H1 (cell line): ENCODE data around the gene NFATC1. TPM values are rescaled to one million over a fixed set of nuclear protein-coding genes. Genes with fewer than 3 reads are reported as not detected.

Experiments
- CTCF ChIA-PET: fragments of 300-600 bp; sonication (Branson Sonifier 250); formaldehyde crosslinking; loops from one replicate; lab custom pipeline; 2021; ENCODE audit not compliant: partially characterized antibody; lab: Charles Lee
- POLR2A ChIA-PET: fragments of 300-600 bp; sonication (Branson Sonifier 250); formaldehyde crosslinking; loops from one replicate; lab custom pipeline; 2021; ENCODE audit warnings: inconsistent platforms; ENCODE audit not compliant: partially characterized antibody; lab: Charles Lee
- DNase-seq, 2 experiments: peaks; one replicate each; pipeline versions ENCODE4 v3.0.0 to v3.0.0-alpha.2; 2010 to 2022; ENCODE audit warnings: low spot score in 2 of 2, low read depth in 1 of 2, mixed read lengths in 1 of 2
- FAIRE-seq: peaks from 2 replicates; lab custom pipeline; 2011; peaks lifted over from hg19 to GRCh38; lab: Jason Lieb, UNC
- H2AFZ ChIP-seq: 2 replicates; pipeline ENCODE4 v1.8.1; 2012; ENCODE audit warnings: low read length, inconsistent platforms
- H2AK5ac ChIP-seq: 2 replicates; pipeline ENCODE4 v1.6.1; 2013; ENCODE audit warnings: low read depth, low read length
- H2BK120ac ChIP-seq: replicated peaks from 2 replicates; pipeline ENCODE3; 2013; ENCODE audit warnings: low read depth, low read length, inconsistent platforms
- H2BK12ac ChIP-seq: 2 replicates; pipeline ENCODE4 v1.6.1; 2013; ENCODE audit warnings: low read depth, low read length
- H2BK15ac ChIP-seq: 2 replicates; pipeline ENCODE4 v1.6.1; 2013; ENCODE audit warnings: low read length
- H2BK20ac ChIP-seq: 2 replicates; pipeline ENCODE4 v1.6.1; 2013; ENCODE audit warnings: low read length
- H2BK5ac ChIP-seq: 2 replicates; pipeline ENCODE4 v1.6.1; 2013; ENCODE audit warnings: low read depth, low read length
- H3K14ac ChIP-seq: 2 replicates; pipeline ENCODE4 v1.6.1; 2013; ENCODE audit warnings: inconsistent platforms; ENCODE audit not compliant: insufficient read length
- H3K18ac ChIP-seq: 2 replicates; pipeline ENCODE4 v1.6.1; 2013; ENCODE audit warnings: low read length; ENCODE audit errors: extremely low read depth
- H3K23ac ChIP-seq: 2 replicates; pipeline ENCODE4 v1.6.1; 2013; ENCODE audit warnings: inconsistent platforms; ENCODE audit not compliant: insufficient read length
- H3K23me2 ChIP-seq: 2 replicates; pipeline ENCODE4 v1.6.1; 2013; ENCODE audit warnings: low read depth, low read length
- H3K27ac ChIP-seq: 2 replicates; pipeline ENCODE4 v1.6.1; 2011; ENCODE audit warnings: low read depth, low read length, inconsistent platforms
- H3K27me3 ChIP-seq, 4 experiments: replicated peaks in 1 of 4; 1 replicate in 1 of 4; 2 replicates in 3 of 4; pipeline versions ENCODE4 v1.6.1 to v1.8.1; 2011 to 2013; ENCODE audit warnings: low read length in 3 of 4, mild to moderate bottlenecking in 3 of 4, inconsistent platforms in 2 of 4, mixed read lengths in 2 of 4, moderate library complexity in 1 of 4; ENCODE audit not compliant: control insufficient read depth in 3 of 4, insufficient read depth in 3 of 4; ENCODE audit errors: extremely low read depth in 1 of 4
- H3K36me3 ChIP-seq, 4 experiments: 2 replicates each; pipeline versions ENCODE4 v1.6.1 to v1.8.1; 2011 to 2013; ENCODE audit warnings: mild to moderate bottlenecking in 4 of 4, low read length in 3 of 4, moderate library complexity in 2 of 4, control low read depth in 1 of 4, inconsistent platforms in 1 of 4; ENCODE audit not compliant: insufficient read depth in 4 of 4, control insufficient read depth in 2 of 4
- H3K4ac ChIP-seq: replicated peaks from 2 replicates; pipeline ENCODE3; 2013; ENCODE audit warnings: low read length, low read depth, mixed read lengths, inconsistent platforms; ENCODE audit not compliant: insufficient read length
- H3K4me1 ChIP-seq, 4 experiments: replicated peaks in 1 of 4; 1 replicate in 1 of 4; 2 replicates in 3 of 4; pipeline versions ENCODE4 v1.6.1 to v1.8.1; 2011 to 2013; ENCODE audit warnings: low read length in 3 of 4, inconsistent platforms in 2 of 4, mixed read lengths in 1 of 4; ENCODE audit not compliant: insufficient read depth in 4 of 4, control insufficient read depth in 3 of 4
- H3K4me2 ChIP-seq, 2 experiments: 2 replicates each; pipeline versions ENCODE4 v1.6.1 to v1.8.1; 2011 to 2013; ENCODE audit warnings: low read depth in 2 of 2, low read length in 2 of 2, control low read depth in 1 of 2, inconsistent platforms in 1 of 2, mild to moderate bottlenecking in 1 of 2; ENCODE audit not compliant: insufficient read depth in 1 of 2
- H3K4me3 ChIP-seq, 4 experiments: fragments of 200-600, 300-600 bp in 1 of 4; sonication (generic), shearing (Covaris generic), sonication (Bioruptor Twin) in 1 of 4; 2 replicates each; pipeline versions ENCODE4 v1.5.1 to v1.8.1; 2011 to 2016; ENCODE audit warnings: low read length in 4 of 4, low read depth in 3 of 4, control low read depth in 2 of 4, inconsistent platforms in 2 of 4, mild to moderate bottlenecking in 2 of 4, mixed read lengths in 1 of 4, moderate library complexity in 1 of 4; ENCODE audit not compliant: insufficient read depth in 2 of 4; ENCODE audit errors: extremely low read depth in 1 of 4
- H3K56ac ChIP-seq: replicated peaks from 2 replicates; pipeline ENCODE3; 2013; ENCODE audit warnings: low read depth, mild to moderate bottlenecking, mixed read lengths, low read length, inconsistent platforms; ENCODE audit not compliant: insufficient read length
- H3K79me1 ChIP-seq: 2 replicates; pipeline ENCODE4 v1.6.1; 2013; ENCODE audit warnings: low read depth, low read length, control low read depth
- H3K79me2 ChIP-seq, 2 experiments: 2 replicates each; pipeline versions ENCODE4 v1.6.1 to v1.8.1; 2012 to 2013; ENCODE audit warnings: low read length in 2 of 2, mild to moderate bottlenecking in 2 of 2, inconsistent platforms in 1 of 2; ENCODE audit not compliant: insufficient read depth in 2 of 2, control insufficient read depth in 1 of 2
- H3K9ac ChIP-seq, 4 experiments: replicated peaks in 1 of 4; 1 replicate in 1 of 4; 2 replicates in 3 of 4; pipeline versions ENCODE4 v1.6.1 to v1.8.1; 2011 to 2013; ENCODE audit warnings: low read depth in 3 of 4, low read length in 3 of 4, control low read depth in 2 of 4, mild to moderate bottlenecking in 2 of 4, moderate library complexity in 2 of 4, inconsistent platforms in 1 of 4; ENCODE audit errors: extremely low read depth in 1 of 4
- H3K9me3 ChIP-seq, 2 experiments: 2 replicates each; pipeline versions ENCODE4 v1.6.1 to v1.8.1; 2012 to 2013; ENCODE audit warnings: mild to moderate bottlenecking in 2 of 2, moderate library complexity in 2 of 2, control low read depth in 1 of 2, inconsistent platforms in 1 of 2, low read depth in 1 of 2, low read length in 1 of 2, mixed read lengths in 1 of 2; ENCODE audit not compliant: insufficient read depth in 2 of 2
- H4K20me1 ChIP-seq, 2 experiments: replicated peaks in 1 of 2; 2 replicates each; pipeline versions ENCODE3 to v1.8.1; 2011 to 2013; ENCODE audit warnings: inconsistent platforms in 2 of 2, low read length in 2 of 2, mild to moderate bottlenecking in 1 of 2; ENCODE audit not compliant: insufficient read depth in 2 of 2, control insufficient read depth in 1 of 2
- H4K5ac ChIP-seq: 2 replicates; pipeline ENCODE4 v1.6.1; 2013; ENCODE audit warnings: low read length, low read depth, mixed read lengths, inconsistent platforms; ENCODE audit not compliant: insufficient read length
- H4K8ac ChIP-seq: 2 replicates; pipeline ENCODE4 v1.8.0; 2013; ENCODE audit warnings: mild to moderate bottlenecking, moderate library complexity, low read length, inconsistent platforms; ENCODE audit not compliant: insufficient read depth; ENCODE audit errors: extremely low read depth
- H4K91ac ChIP-seq: replicated peaks from 2 replicates; pipeline ENCODE3; 2013; ENCODE audit warnings: low read length, mixed read lengths, inconsistent platforms; ENCODE audit not compliant: insufficient read length
- ASH2L ChIP-seq: fragments of 200-600, 300-600 bp; sonication (generic); IDR thresholded peaks from one replicate; pipeline ENCODE4 v1.7.1; 2017; ENCODE audit warnings: low read length
- E2F6 ChIP-seq: IDR thresholded peaks from 2 replicates; pipeline ENCODE4 v1.6.1; 2012; ENCODE audit warnings: inconsistent platforms
- EZH2 ChIP-seq: fragments of 200-600 bp; sonication (generic); IDR thresholded peaks from 2 replicates; pipeline ENCODE4 v1.7.1; 2012; ENCODE audit warnings: low read depth, mild to moderate bottlenecking, moderate library complexity, low read length, inconsistent platforms; ENCODE audit not compliant: severe bottlenecking
- FOSL1 ChIP-seq: IDR thresholded peaks from 2 replicates; pipeline ENCODE4 v1.6.1; 2011; ENCODE audit warnings: mild to moderate bottlenecking, low read depth, low read length, moderate library complexity; ENCODE audit not compliant: insufficient read depth
- GABPA ChIP-seq: IDR thresholded peaks from 2 replicates; pipeline ENCODE4 v1.6.1; 2011; ENCODE audit warnings: mild to moderate bottlenecking, low read length, moderate library complexity, borderline replicate concordance; ENCODE audit not compliant: insufficient read depth
- POLR2A ChIP-seq, 2 experiments: IDR thresholded peaks; 1 replicate in 1 of 2; 2 replicates in 1 of 2; pipeline ENCODE4 v1.6.1; 2011; ENCODE audit warnings: low read depth in 2 of 2, low read length in 2 of 2, mild to moderate bottlenecking in 2 of 2; ENCODE audit errors: control extremely low read depth in 1 of 2
- RBBP5 ChIP-seq: IDR thresholded peaks from 2 replicates; pipeline ENCODE4 v1.7.1; 2012; ENCODE audit warnings: low read depth, mild to moderate bottlenecking, inconsistent platforms, low read length, moderate library complexity, borderline replicate concordance
- RFX5 ChIP-seq: IDR thresholded peaks from 2 replicates; pipeline ENCODE4 v1.6.1; 2011; ENCODE audit warnings: low read depth, low read length, improper control_type of control experiment, borderline replicate concordance
- RNF2 ChIP-seq: fragments of 200-900, 300-1000 bp; sonication (generic); IDR thresholded peaks from 2 replicates; pipeline ENCODE4 v1.7.1; 2016; ENCODE audit warnings: borderline replicate concordance, low read depth, mild to moderate bottlenecking, antibody characterized with exemption, low read length; ENCODE audit not compliant: poor library complexity, severe bottlenecking; ENCODE audit errors: missing control alignments
- SP4 ChIP-seq: IDR thresholded peaks from 2 replicates; pipeline ENCODE4 v1.6.1; 2012; ENCODE audit warnings: low read length, inconsistent platforms
- TCF12 ChIP-seq: IDR thresholded peaks from 2 replicates; pipeline ENCODE4 v1.6.1; 2011; ENCODE audit warnings: low read depth, mild to moderate bottlenecking, low read length
- TEAD4 ChIP-seq: IDR thresholded peaks from 2 replicates; pipeline ENCODE4 v1.6.1; 2012; ENCODE audit warnings: low read depth, low read length, inconsistent platforms, mixed read lengths
- WGBS, 2 experiments: shearing (Covaris generic) in 1 of 2; methylation state at CpG; one replicate each; pipeline versions ENCODE4 v1.1.6 to v1.1.7; 2013 to 2015; ENCODE audit warnings: low lambda C conversion rate in 2 of 2, mixed read lengths in 2 of 2, inconsistent platforms in 1 of 2, low coverage in 1 of 2, missing lambda C conversion rate in 1 of 2; ENCODE audit not compliant: insufficient replicate concordance in 2 of 2, insufficient coverage in 1 of 2, insufficient read length in 1 of 2; ENCODE audit errors: extremely low coverage in 1 of 2, missing lambda C conversion rate in 1 of 2; 5-methylcytosine and 5-hydroxymethylcytosine counted together
- polyA plus RNA-seq, 7 experiments: library from polyadenylated mRNA; depleted of rRNA in 3 of 7; stranded (reverse) in 5 of 7; unstranded in 2 of 7; fragments of >200 nt in 5 of 7; fragments of 200-250 nt in 2 of 7; gene quantifications; 1 replicate in 5 of 7; 2 replicates in 1 of 7; 4 replicates in 1 of 7; pipeline versions ENCODE4 v1.2.1 to v1.2.3, GENCODE V29; 2011 to 2013; ENCODE audit warnings: missing spikeins in 2 of 7, mixed read lengths in 2 of 7
- total RNA-seq: library from RNA; stranded (reverse); fragmentation: NEBNext Ultra II Directional; extraction: Animal tissue kit (Norgen Biotek cat#: 25700); gene quantifications from 2 replicates; pipeline ENCODE4 v1.2.1, GENCODE V29; 2021

NFATC1 gene
- total and polyA plus RNA-seq, 2 of the 8 experiments (the other 6 are each of a cell fraction or from before 2014, with no cell fraction given), result 2.0 to 6.6 TPM

- Histone ChIP-seq H3K23ac (no peak overlapping the region), H4K91ac (peak overlapping the region; percentile 91), H2AFZ (no peak overlapping the region), H3K4me3 (no peak overlapping the region), H3K56ac (no peak overlapping the region), H3K4me1 (no peaks in the 10 kb centered on the region; a peak in 1 of 7 replicates), H4K5ac (no peak overlapping the region), H3K18ac (no peak overlapping the region), H3K36me3 (no peaks in the 10 kb centered on the region; a peak in 1 of 8 replicates), H2BK20ac (0 out of 2 replicates have a peak overlapping the region, but pooled peaks have one; percentile 6), H2BK5ac (no peak overlapping the region; the same call in 1 of the 2 replicates), H3K14ac (no peak overlapping the region), H3K79me2 (no peaks in the 10 kb centered on the region), H3K4me2 (no peak overlapping the region), H2AK5ac (no peak overlapping the region), H3K27ac (no peak overlapping the region), H3K9me3 (no peaks in the 10 kb centered on the region), H2BK120ac (no peak overlapping the region), H3K4ac (no peak overlapping the region), H4K8ac (peak overlapping the region; percentile 92; the same call in 1 of the 2 replicates), H3K23me2 (no peaks in the 10 kb centered on the region; the same call in 1 of the 2 replicates), H3K9ac (no peak overlapping the region), H4K20me1 (no peaks in the 10 kb centered on the region), H3K79me1 (no peaks in the 10 kb centered on the region; the same call in 1 of the 2 replicates), H3K27me3 (no peaks in the 10 kb centered on the region), H2BK12ac (no peak overlapping the region), H2BK15ac (peak overlapping the region; percentile 12; the same call in 1 of the 2 replicates)
- no peak for FAIRE-seq
- CTCF ChIA-PET, result no interaction called here
- POLR2A ChIA-PET, result interaction anchor here (0.7 kb wide), 1 partner anchor 16 kb away, joined by 3 read pairs; no protein-coding TSS in a partner anchor
- DNase-seq, result no peak
- 91% methylated on average over 43 of the region's 48 CpGs; no CpG with 5 or more reads in 1 of the 2 experiments for WGBS, 2 experiments
- no peak for TF ChIP-seq EZH2
- no peak for TF ChIP-seq RBBP5
- no peak for TF ChIP-seq RFX5
- peak; percentile 61; the same call in 1 of the 2 replicates for TF ChIP-seq E2F6
- TF ChIP-seq SP4, result no peak
- TF ChIP-seq TCF12, result no peak
- peak; percentile 96 for TF ChIP-seq GABPA
- TF ChIP-seq ASH2L, result no peak
- TF ChIP-seq RNF2, result no peak
- TF ChIP-seq TEAD4, result no peak
- no peak for TF ChIP-seq POLR2A (IDR thresholded peaks at IDR 0.05; ENCODE audit: control extremely low read depth in 1 of 2, low read depth in 2 of 2, low read length in 2 of 2)
- no peak for TF ChIP-seq FOSL1
These were observed 24.5 kb downstream of the NFATC1 start for GRCh38 chr18:79420033-79420745.
